SK-N-MC (cell line): ENCODE data around the gene TMEM140.

Source experiments
- EZH2 ChIP-seq: fragments of 200-600 bp; sonication (generic); IDR thresholded peaks from one replicate; pipeline ENCODE4 v1.6.1; 2017; ENCODE audit warnings: antibody characterized with exemption
- FOXP2 ChIP-seq: optimal IDR thresholded peaks from 2 replicates; pipeline ENCODE3; 2011; ENCODE audit warnings: mild to moderate bottlenecking, moderate library complexity; ENCODE audit not compliant: insufficient read depth; ENCODE audit errors: extremely low read length, control extremely low read depth
- POLR2AphosphoS5 ChIP-seq: IDR thresholded peaks from 2 replicates; pipeline ENCODE4 v1.6.1; 2012; ENCODE audit warnings: mild to moderate bottlenecking, low read depth, low read length, borderline replicate concordance

- TF ChIP-seq POLR2AphosphoS5 (no peak), EZH2 (no peak), FOXP2 (no peak)
Measured at GRCh38 chr7:135188298-135188984, 40.6 kb downstream of the TMEM140 start.
